GM12874 (cell line): Measurements from ENCODE around the gene RTL1.

Experiments
- TF ChIP-seq, protein P1 (sequence below): IDR thresholded peaks from 2 replicates; pipeline ENCODE4 v1.5.1; 2011; ENCODE audit warnings: low read depth, mild to moderate bottlenecking, control low read depth, low read length, moderate library complexity; ENCODE audit not compliant: insufficient read depth

RTL1 gene

DNA sequence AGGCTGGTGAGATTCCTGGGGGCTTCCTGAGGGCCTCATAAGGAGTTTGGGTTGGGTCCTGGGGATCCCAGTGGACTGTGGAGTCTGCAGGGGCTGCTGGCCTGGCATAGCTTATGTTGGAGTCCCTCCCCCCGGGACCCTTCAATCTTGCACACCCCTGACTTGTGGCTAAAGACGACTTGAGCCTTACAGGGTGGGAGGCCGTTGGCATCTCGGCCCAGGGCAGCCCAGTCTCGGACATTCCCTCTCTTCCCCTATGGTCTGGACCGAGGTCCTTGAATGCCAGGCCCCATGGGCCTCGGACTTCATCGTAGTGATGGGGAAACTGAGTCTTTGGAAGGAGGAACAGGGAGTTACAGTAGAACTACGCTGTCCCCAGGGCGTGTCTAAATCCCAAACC, 12.5 kb downstream of the RTL1 start:
- TF ChIP-seq, protein P1, sequence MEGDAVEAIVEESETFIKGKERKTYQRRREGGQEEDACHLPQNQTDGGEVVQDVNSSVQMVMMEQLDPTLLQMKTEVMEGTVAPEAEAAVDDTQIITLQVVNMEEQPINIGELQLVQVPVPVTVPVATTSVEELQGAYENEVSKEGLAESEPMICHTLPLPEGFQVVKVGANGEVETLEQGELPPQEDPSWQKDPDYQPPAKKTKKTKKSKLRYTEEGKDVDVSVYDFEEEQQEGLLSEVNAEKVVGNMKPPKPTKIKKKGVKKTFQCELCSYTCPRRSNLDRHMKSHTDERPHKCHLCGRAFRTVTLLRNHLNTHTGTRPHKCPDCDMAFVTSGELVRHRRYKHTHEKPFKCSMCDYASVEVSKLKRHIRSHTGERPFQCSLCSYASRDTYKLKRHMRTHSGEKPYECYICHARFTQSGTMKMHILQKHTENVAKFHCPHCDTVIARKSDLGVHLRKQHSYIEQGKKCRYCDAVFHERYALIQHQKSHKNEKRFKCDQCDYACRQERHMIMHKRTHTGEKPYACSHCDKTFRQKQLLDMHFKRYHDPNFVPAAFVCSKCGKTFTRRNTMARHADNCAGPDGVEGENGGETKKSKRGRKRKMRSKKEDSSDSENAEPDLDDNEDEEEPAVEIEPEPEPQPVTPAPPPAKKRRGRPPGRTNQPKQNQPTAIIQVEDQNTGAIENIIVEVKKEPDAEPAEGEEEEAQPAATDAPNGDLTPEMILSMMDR = no peak

DNA sequence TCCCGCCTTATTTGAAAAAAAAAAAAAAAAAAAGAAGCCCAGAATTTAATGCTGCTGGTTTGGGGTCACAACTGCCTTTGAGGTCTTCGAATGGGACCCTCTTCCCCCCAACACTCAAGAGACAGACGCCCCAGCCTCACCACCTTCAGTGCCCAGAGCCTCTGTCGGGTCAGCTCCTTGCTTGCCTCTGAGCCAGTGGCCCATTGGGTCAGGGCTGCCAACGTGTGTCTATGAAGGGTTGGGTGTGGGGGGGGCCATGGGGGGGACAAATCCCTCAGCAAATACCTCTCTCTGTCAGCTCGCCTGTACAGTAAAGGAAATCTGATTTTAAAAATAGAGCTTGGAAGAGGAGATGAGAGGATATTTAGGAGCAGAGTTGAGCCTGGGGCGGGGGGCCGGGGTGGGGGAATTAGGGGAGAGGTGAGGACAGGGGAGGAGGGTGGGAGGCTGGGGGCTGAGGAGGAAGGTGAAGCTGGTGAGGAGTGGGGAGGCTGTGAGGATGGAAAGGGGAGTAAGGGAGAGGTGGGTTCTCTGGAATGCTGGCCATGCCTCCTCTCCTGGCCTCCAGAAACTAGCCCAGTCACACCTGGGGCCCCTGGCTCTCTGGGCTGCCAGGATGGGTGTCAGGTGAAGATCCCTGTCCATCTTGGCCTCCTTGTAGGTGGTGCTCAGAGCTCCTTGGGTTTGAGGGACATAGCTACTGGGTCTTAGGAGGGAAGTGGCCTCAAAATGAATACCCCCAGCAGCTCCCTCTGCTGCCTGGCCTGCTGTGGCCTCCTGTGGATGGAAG, 13.3 kb downstream of the RTL1 start:
- TF ChIP-seq, protein P1 = no peak

DNA sequence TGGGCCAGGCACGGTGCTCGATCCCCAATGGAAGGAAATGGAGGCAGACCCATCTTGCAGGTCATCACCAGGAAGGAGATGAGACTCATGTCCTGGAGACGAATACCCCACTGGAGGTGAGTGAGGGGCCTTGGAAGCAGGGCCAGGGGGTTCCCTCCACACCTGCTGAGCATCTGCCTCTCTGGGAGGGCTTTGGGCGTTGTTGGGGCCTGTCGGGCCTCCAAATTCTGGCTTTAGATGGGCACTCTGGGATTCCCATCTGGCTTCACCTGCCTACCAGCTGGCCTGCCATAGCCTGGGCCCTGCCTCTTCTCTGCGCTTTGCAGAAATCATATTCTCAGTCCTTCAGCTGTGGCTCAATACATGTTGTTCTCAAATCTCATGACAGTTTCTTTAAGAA, 13.9 kb downstream of the RTL1 start:
- TF ChIP-seq, protein P1 = no peak

DNA sequence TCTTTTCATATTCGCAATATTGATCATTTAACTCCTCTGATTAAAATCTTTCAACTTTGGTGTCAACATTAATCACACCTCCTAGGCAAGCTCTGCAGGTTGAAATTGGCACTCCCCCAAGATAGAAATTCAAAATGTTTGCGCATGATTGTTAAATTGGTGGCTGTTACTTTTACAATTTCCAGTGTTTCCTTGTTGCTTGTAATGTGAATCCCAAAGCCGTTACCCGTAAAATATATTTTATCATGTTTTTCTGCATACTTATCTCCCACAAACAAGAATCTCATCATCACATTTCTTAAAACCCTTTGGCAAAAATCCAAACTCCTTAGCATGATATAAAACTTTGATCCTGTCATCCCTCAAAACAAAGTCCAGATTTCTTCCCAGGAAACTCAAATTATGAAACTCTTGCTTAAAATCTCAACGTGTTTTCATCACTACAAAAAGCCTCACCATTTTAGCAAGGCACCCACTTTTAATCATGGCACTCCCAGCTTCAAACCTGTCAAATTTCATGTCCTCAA, 14.7 kb downstream of the RTL1 start:
- TF ChIP-seq, protein P1 = no peak

DNA sequence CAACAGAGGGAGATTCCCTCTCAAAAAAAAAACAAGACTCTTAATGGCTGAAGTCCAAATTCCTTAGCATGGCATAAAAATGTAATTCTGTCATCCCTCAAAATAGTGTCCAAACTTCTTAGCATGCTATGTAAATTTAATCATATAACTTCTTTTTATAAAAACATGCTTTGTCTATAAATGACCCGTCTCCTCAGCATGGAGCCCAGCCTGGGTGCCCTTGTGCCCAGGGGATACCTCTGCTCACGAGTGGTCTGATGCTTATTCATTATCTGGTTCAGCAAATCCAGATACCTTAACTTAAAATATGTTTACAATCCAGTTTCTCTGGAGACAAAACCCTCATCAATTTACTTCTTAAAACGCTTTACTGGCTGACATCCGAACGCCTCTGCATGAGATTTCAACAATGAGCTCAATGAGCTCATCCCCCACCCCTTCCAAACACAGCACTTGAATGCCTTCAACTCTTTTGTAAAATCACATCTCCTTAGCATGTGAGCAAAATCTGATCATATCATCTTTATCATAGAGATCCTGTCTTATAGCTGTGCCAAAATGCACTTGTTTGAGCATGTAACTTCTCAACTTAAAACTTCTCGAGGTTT, 15.7 kb downstream of the RTL1 start:
- TF ChIP-seq, protein P1 = no peak

DNA sequence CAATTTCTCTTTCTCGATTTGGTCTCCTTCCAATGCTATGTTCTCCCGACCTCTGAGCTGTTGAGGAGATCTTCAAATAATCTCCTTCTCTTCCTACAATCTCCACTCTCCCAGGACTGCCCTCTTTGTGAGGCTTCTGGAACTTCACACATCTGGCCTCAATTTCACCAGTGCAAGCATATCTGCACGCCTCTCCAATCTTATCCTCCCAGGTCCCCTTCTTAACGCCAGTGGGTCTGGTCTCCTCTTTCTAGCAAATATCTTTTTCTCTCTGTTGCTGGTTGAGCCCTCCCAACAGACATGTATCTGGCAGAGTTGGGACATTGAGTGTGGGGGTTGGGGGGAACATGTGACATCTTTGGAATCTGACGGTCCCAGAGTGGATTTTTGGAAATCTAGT, 17.9 kb downstream of the RTL1 start:
- TF ChIP-seq, protein P1 = no peak

DNA sequence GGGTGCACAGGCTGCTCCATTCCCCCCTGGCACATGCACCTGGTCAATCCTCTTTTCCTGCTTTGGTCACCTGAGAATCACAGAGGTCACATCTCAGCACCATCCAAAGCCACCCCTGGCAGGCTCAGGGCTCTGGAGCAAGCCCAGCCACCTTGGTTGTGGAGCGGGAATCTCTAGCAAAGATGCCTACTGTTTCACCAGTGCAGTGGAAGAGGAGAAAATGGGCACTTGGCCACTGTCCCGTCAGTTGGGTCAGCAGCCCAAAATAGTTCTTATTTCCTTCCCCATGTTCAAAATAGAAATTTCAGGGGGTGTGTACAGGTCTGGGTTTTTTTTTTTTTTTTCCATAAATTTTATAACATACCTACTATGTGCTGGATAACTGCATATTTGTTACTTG, 18.3 kb downstream of the RTL1 start:
- TF ChIP-seq, protein P1 = no peak
